NK-92 (cell line): ENCODE results near the gene PCSK9.
"Not testable (repeated sequence)": the region's sequence is repeated elsewhere in the genome, so short reads cannot be mapped to it uniquely, and the experiment has no call there.

Experiments used
- DNase-seq: peaks from one replicate; lab custom pipeline; 2025; ENCODE audit not compliant: unreplicated experiment; lab: John Stamatoyannopoulos, UW

Gene PCSK9

GRCh38 chr1:55074455-55074854, 35.1 kb downstream of the PCSK9 start:
- DNase-seq, result no peak

- no peak for DNase-seq
These were observed 37.0 kb downstream of the PCSK9 start for GRCh38 chr1:55076356-55076755.

- no peak for DNase-seq
These were observed 39.1 kb downstream of the PCSK9 start for GRCh38 chr1:55078470-55078869.

- DNase-seq, result no peak
These were observed 40.3 kb downstream of the PCSK9 start for GRCh38 chr1:55079651-55080050.

- no peak for DNase-seq
These were observed 42.0 kb downstream of the PCSK9 start for GRCh38 chr1:55081188-55081904.

GRCh38 chr1:55081905-55082296, 42.6 kb downstream of the PCSK9 start:
- no peak for DNase-seq

GRCh38 chr1:55084257-55084656, 44.9 kb downstream of the PCSK9 start:
- no peak for DNase-seq

- DNase-seq, result no peak
These were observed 48.1 kb downstream of the PCSK9 start for GRCh38 chr1:55087439-55087838.

GRCh38 chr1:55088413-55088812, 49.1 kb downstream of the PCSK9 start:
- DNase-seq, result no peak

- no peak for DNase-seq
These were observed 50.3 kb downstream of the PCSK9 start for GRCh38 chr1:55089683-55090082.

GRCh38 chr1:55092475-55092874, 53.1 kb downstream of the PCSK9 start:
- DNase-seq, result no peak

- no peak for DNase-seq
These were observed 55.7 kb downstream of the PCSK9 start for GRCh38 chr1:55095095-55095494.

GRCh38 chr1:55103891-55104290, 64.5 kb downstream of the PCSK9 start:
- no peak for DNase-seq

GRCh38 chr1:55107101-55107500, 67.8 kb downstream of the PCSK9 start:
- DNase-seq, result no peak

- not testable (repeated sequence) for DNase-seq
These were observed 69.7 kb downstream of the PCSK9 start for GRCh38 chr1:55109005-55109404.
